22Rv1 (cell line): ENCODE data around the gene RAB17.

Source experiments
- CTCF ChIP-seq: fragments of 450-650 bp; IDR thresholded peaks from 2 replicates; pipeline ENCODE4 v1.5.1; 2017; ENCODE audit warnings: mild to moderate bottlenecking
- ZFX ChIP-seq: fragments of 450-650 bp; IDR thresholded peaks from 2 replicates; pipeline ENCODE4 v1.6.1; 2017; ENCODE audit warnings: antibody characterized with exemption, borderline replicate concordance

DNA sequence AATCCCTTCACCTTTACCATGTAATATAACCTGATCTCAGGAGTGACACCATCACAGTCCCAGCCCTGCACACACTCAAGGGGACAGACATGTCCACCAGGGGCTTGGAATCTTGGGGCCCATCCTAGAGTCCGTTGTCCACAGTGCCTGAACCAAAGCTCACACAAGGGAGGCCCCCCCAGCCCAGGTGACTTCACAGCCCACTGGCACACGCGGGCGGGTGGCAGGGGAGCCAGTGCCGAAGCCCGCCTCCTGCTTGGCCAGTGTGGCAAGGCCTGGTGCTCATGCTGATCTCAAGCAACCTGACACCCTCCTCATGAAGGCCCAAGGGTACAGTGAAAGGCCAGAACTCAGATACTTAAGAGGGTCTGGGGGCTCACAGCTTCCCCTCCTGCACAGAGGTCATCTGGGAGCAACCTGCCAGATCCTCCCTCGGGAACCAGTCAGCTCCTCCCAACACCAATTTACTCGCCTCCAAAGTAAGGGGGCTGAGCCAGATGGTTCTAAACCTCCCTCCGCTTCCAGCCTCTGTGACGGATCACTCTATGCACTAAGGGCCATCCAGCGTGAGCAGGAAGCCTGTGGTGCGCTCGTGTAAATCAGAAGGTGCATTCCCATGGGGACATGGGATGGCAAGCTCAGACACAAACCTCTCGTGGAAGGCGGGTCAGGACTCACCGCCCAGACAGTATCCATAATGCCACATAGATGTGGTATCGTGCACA lies 3.2 kb upstream of the RAB17 start:
- no peak for TF ChIP-seq ZFX
- no peak for TF ChIP-seq CTCF
